ENCODE data around the gene FZD2. TPM values are rescaled to one million over a fixed set of nuclear protein-coding genes. Genes with fewer than 3 reads are reported as not detected.

FZD2 gene
- total and polyA plus RNA-seq, 2 of the 13 experiments (the other 11 are each of a cell fraction or from before 2014, with no cell fraction given): 0.07 to 0.13 TPM

DNA sequence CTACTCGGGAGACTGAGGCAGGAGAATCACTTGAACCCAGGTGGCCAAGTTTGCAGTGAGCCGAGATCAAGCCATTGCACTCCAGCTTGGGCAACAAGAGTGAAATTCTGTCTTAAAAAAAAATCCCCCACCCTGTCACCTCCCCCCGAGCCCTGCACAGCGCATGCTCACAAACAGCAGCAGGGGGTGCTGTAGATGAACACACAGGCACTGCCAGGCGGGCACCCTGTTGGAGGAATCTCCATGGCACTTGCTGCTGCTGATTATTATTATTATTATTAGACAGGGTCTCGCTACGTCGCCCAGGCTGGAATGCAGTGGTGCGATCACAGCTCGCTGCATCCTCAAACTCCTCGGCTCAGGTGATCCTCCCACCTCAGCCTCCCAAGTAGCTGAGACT is 24.6 kb downstream of the FZD2 start (continued):
- TF ChIP-seq REST (IDR thresholded peaks at IDR 0.05; ENCODE audit: borderline replicate concordance in 1 of 2, low read depth in 1 of 2, low read length in 2 of 2) (no peak), CAMTA2 (CRISPR knock-in tag; IDR thresholded peaks at IDR 0.05; ENCODE audit: borderline replicate concordance) (no peak), PRMT3 (CRISPR knock-in tag; IDR thresholded peaks at IDR 0.05; ENCODE audit: borderline replicate concordance, low read depth) (no peak), HBP1 (CRISPR knock-in tag; IDR thresholded peaks at IDR 0.05; ENCODE audit: low read depth) (no peak), ARID4A (CRISPR knock-in tag; IDR thresholded peaks at IDR 0.05; ENCODE audit: borderline replicate concordance) (no peak), GMEB2 (CRISPR knock-in tag; IDR thresholded peaks at IDR 0.05; ENCODE audit: low read depth) (no peak), POGK (CRISPR knock-in tag; conservative IDR thresholded peaks at IDR 0.05) (no peak), HNF1A (IDR thresholded peaks at IDR 0.05; ENCODE audit: low read depth) (no peak), HNF1A (CRISPR knock-in tag; IDR thresholded peaks at IDR 0.05; ENCODE audit: borderline replicate concordance) (no peak), CCAR2 (optimal IDR thresholded peaks at IDR 0.05; ENCODE audit: low read depth, low read length) (no peak), ZNF292 (CRISPR knock-in tag; IDR thresholded peaks at IDR 0.05; ENCODE audit: borderline replicate concordance, low read depth) (no peak)
